T-helper 1 cell (primary cell): ENCODE results near the gene SLC2A1.

Source experiments
- DNase-seq, 5 donors: peaks; one replicate each; pipeline ENCODE4 v3.0.0-alpha.2; 2012 to 2020

Gene SLC2A1

GRCh38 chr1:42888013-42888633, 70.5 kb downstream of the SLC2A1 start:
- no peak for DNase-seq

- DNase-seq = no peak
These were observed 71.3 kb downstream of the SLC2A1 start for GRCh38 chr1:42887366-42887765.

GRCh38 chr1:42886800-42887199, 71.9 kb downstream of the SLC2A1 start:
- DNase-seq = no peak

GRCh38 chr1:42886046-42886739, 72.5 kb downstream of the SLC2A1 start:
- no peak for DNase-seq

- DNase-seq = no peak
These were observed 78.3 kb downstream of the SLC2A1 start for GRCh38 chr1:42880384-42880783.

- no peak for DNase-seq
These were observed 81.3 kb downstream of the SLC2A1 start for GRCh38 chr1:42877380-42877779.

GRCh38 chr1:42876009-42876408, 82.7 kb downstream of the SLC2A1 start:
- DNase-seq = no peak
